ENCODE data around the gene IRX5. TPM values are rescaled to one million over a fixed set of nuclear protein-coding genes. Genes with fewer than 3 reads are reported as not detected.

IRX5 gene
- total RNA-seq, 2 experiments from 2014 or later, result not detected

GRCh38 chr16:54936201-54936978 lies 5.7 kb downstream of the IRX5 start:
- Histone ChIP-seq H3K4me3 (ENCODE audit: low read length) (no peak overlapping the region), H3K27me3 (ENCODE audit: control insufficient read depth in 1 of 2, insufficient read depth in 2 of 2, low read length in 2 of 2) (peaks cover 85 to 96% of the 10 kb centered on the region in 2 experiments), H3K27ac (ENCODE audit: low read depth in 1 of 2, low read length in 2 of 2) (no peak overlapping the region), H3K4me1 (ENCODE audit: insufficient read depth, low read length) (peaks cover 43% of the 10 kb centered on the region), H3K9me3 (ENCODE audit: control insufficient read depth in 1 of 2, insufficient read depth in 1 of 2, low read length in 2 of 2) (peaks cover 0 to 77% of the 10 kb centered on the region in 2 experiments), H3K36me3 (ENCODE audit: insufficient read depth, low read length) (no peaks in the 10 kb centered on the region)
- CTCF ChIA-PET, result no interaction called here
- TF ChIP-seq CTCF (IDR thresholded peaks at IDR 0.05), result no peak
- no peaks in the 10 kb centered on the region for H3K36me3 Mint-ChIP-seq (ENCODE audit: low read depth)
- POLR2A ChIA-PET, result interaction anchor here (1.5 kb wide), 1 partner anchor 9 kb away, joined by 5 read pairs; no protein-coding TSS in a partner anchor
- DNase-seq, result peak in 2 of 14 experiments; percentile 28 to 29
- H3K4me3 Mint-ChIP-seq, result peak overlapping the region; percentile 45
- H3K27ac Mint-ChIP-seq, result no peak overlapping the region
- no peaks in the 10 kb centered on the region for H3K9me3 Mint-ChIP-seq
- intact Hi-C loops (cut with DNase I, micrococcal nuclease), result loop anchor here in 1 of 2 experiments (10.0 kb wide), 2 partner anchors 1392 to 1502 kb away; partner anchors contain the start of gene RBL2
- H3K27me3 Mint-ChIP-seq, result peaks cover 89% of the 10 kb centered on the region
- ATAC-seq (ENCODE audit: poor library complexity), result peak; percentile 49
- peaks cover 34% of the 10 kb centered on the region for H3K4me1 Mint-ChIP-seq (ENCODE audit: low read depth)

- intact Hi-C loops (cut with DNase I, micrococcal nuclease), result loop anchor here in 1 of 2 experiments (10.0 kb wide), 2 partner anchors 1392 to 1502 kb away; partner anchors contain the start of gene RBL2
- peaks cover 35% of the 10 kb centered on the region for H3K4me1 ChIP-seq (ENCODE audit: insufficient read depth, low read length)
- peak in 1 of 14 experiments; percentile 28 for DNase-seq
- H3K27me3 ChIP-seq (ENCODE audit: control insufficient read depth in 1 of 2, insufficient read depth in 2 of 2, low read length in 2 of 2), result peaks cover 82 to 90% of the 10 kb centered on the region in 2 experiments
- Mint-ChIP-seq H3K4me1 (ENCODE audit: low read depth) (peaks cover 28% of the 10 kb centered on the region), H3K9me3 (no peaks in the 10 kb centered on the region), H3K27ac (no peak overlapping the region), H3K36me3 (ENCODE audit: low read depth) (no peaks in the 10 kb centered on the region), H3K27me3 (peaks cover 90% of the 10 kb centered on the region), H3K4me3 (peak overlapping the region; percentile 58)
- no peak for ATAC-seq (ENCODE audit: poor library complexity)
- ChIA-PET CTCF (no interaction called here), POLR2A (interaction anchor here (1.5 kb wide), 1 partner anchor 10 kb away, joined by 5 read pairs; no protein-coding TSS in a partner anchor)
- H3K9me3 ChIP-seq (ENCODE audit: control insufficient read depth in 1 of 2, insufficient read depth in 1 of 2, low read length in 2 of 2), result peaks cover 0 to 69% of the 10 kb centered on the region in 2 experiments
- no peak overlapping the region for H3K4me3 ChIP-seq (ENCODE audit: low read length)
- H3K36me3 ChIP-seq (ENCODE audit: insufficient read depth, low read length), result no peaks in the 10 kb centered on the region
- H3K27ac ChIP-seq (ENCODE audit: low read depth in 1 of 2, low read length in 2 of 2), result no peak overlapping the region
- TF ChIP-seq CTCF (IDR thresholded peaks at IDR 0.05), result no peak
Observed at GRCh38 chr16:54936979-54937670, 6.5 kb downstream of the IRX5 start.

- DNase-seq, result no peak
- no peaks in the 10 kb centered on the region for H3K36me3 ChIP-seq (ENCODE audit: insufficient read depth, low read length)
- CTCF ChIA-PET, result no interaction called here
- ATAC-seq (ENCODE audit: poor library complexity), result no peak
- H3K4me1 Mint-ChIP-seq (ENCODE audit: low read depth), result peaks cover 24% of the 10 kb centered on the region
- H3K27me3 Mint-ChIP-seq, result peaks cover 90% of the 10 kb centered on the region
- peaks cover 29% of the 10 kb centered on the region for H3K4me1 ChIP-seq (ENCODE audit: insufficient read depth, low read length)
- no peaks in the 10 kb centered on the region for H3K36me3 Mint-ChIP-seq (ENCODE audit: low read depth)
- POLR2A ChIA-PET, result no interaction called here
- no peak for TF ChIP-seq CTCF (IDR thresholded peaks at IDR 0.05)
- H3K9me3 ChIP-seq (ENCODE audit: control insufficient read depth in 1 of 2, insufficient read depth in 1 of 2, low read length in 2 of 2), result peaks cover 0 to 63% of the 10 kb centered on the region in 2 experiments
- H3K4me3 ChIP-seq (ENCODE audit: low read length), result no peak overlapping the region
- H3K27ac ChIP-seq (ENCODE audit: low read depth in 1 of 2, low read length in 2 of 2), result no peak overlapping the region
- no peaks in the 10 kb centered on the region for H3K9me3 Mint-ChIP-seq
- no peak overlapping the region for H3K27ac Mint-ChIP-seq
- H3K27me3 ChIP-seq (ENCODE audit: control insufficient read depth in 1 of 2, insufficient read depth in 2 of 2, low read length in 2 of 2), result peaks cover 78 to 84% of the 10 kb centered on the region in 2 experiments
- intact Hi-C loops (cut with DNase I, micrococcal nuclease), result loop anchor here in 1 of 2 experiments (10.0 kb wide), 2 partner anchors 1393 to 1503 kb away; partner anchors contain the start of gene RBL2
- H3K4me3 Mint-ChIP-seq, result peak overlapping the region; percentile 58
Observed at GRCh38 chr16:54937671-54938211, 7.1 kb downstream of the IRX5 start.

Measured in CD4-positive, alpha-beta T cell (primary cell).